Stimulated activated CD4-positive, alpha-beta T cell treated with anti-CD3 and anti-CD28 coated beads, TNF-alpha, amount 100 ng/mL, for 48 hours (primary cell): ENCODE measurements around the gene CHST9.
"Not testable (repeated sequence)": the region's sequence is repeated elsewhere in the genome, so short reads cannot be mapped to it uniquely, and the experiment has no call there.

Source experiments
- DNase-seq, 3 donors: peaks; one replicate each; pipeline ENCODE4 v3.0.0-alpha.2; 2020; ENCODE audit warnings: low read depth in 3 of 3

CHST9 gene

GRCh38 chr18:27094621-27095020, 90.5 kb downstream of the CHST9 start:
- no peak for DNase-seq

DNA sequence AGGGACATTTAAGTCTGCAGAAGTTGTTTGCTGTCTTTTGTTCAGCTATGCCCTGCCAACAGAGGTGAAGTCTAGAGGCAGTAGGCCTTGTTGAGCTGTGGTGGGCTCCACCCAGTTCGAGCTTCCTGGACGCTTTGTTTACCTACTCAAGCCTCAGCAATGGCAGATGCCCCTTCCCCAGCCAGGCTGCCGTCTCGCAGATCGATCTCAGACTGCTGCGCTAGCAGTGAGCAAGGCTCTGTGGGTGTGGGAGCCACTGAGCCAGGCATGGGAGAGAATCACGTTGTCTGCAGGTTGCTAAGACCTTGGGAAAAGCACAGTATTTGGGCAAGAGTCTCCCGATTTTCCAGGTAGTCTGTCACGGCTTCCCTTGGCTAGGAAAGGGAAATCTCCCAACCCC, 91.8 kb downstream of the CHST9 start:
- not testable (repeated sequence) for DNase-seq

DNA sequence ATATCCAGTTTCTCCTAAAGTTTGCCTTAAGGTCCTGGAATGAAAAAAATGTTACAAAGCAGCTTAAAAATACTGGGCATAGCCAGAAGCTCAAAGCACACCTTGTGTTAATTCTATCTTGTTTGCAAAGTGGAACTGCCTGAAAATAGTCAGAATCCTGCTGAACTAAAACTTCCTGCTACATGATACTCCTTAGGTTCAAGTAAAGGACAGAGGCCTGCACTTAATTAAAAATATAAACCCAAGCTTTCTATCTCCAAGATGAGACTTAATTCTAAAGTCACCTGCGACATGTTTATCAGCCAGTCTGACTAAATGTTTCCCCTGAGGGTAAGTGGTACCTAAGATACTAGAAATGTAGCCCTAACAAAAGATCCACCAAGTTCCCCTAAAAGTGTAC, 103.4 kb downstream of the CHST9 start:
- DNase-seq: no peak

- DNase-seq: no peak
These were observed 109.3 kb downstream of the CHST9 start for GRCh38 chr18:27075828-27076227.

DNA sequence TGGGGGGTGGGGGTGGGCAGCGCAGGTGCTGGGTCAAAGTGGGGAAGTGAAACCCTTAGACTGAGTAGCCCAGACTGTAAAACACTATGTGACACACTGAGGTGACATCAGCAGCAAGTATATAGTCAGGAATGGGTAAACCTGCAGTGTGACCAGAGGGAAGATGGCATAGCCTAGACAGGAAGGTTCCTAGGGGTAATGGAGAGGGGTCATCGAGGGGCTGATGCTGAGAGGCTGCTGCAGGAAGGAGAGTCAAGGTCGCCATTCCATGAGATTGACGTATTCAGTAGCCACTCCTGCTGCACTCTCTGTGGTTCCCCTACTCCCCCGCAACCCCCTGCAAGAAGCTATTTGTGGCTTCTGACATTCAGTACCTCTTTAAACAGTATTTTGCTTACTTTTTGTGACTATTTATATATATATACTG, 111.7 kb downstream of the CHST9 start:
- DNase-seq: no peak

DNA sequence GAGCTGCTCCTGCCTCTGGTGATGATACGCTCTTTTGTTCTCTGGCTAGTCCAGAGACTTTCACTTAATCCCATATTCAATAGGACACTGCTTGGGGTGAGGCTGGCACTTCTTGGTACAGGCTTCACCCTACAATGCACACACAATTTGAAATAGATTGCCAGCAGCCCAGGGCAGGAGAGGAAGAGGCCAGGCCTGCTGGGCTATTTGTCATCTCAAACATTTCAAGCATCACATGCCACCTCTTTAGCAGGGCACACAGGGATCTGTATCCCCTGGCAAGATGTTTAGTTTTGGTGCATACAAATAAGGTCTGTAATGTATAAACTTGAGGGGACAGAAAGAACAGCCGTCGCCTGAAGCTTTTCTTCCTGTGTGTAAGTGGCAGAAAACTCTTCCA, 120.4 kb downstream of the CHST9 start:
- no peak for DNase-seq

GRCh38 chr18:27062802-27063201, 122.3 kb downstream of the CHST9 start:
- DNase-seq: no peak

GRCh38 chr18:27061488-27062095, 123.5 kb downstream of the CHST9 start:
- no peak for DNase-seq

- DNase-seq: no peak
These were observed 127.4 kb downstream of the CHST9 start for GRCh38 chr18:27057519-27058234.

DNA sequence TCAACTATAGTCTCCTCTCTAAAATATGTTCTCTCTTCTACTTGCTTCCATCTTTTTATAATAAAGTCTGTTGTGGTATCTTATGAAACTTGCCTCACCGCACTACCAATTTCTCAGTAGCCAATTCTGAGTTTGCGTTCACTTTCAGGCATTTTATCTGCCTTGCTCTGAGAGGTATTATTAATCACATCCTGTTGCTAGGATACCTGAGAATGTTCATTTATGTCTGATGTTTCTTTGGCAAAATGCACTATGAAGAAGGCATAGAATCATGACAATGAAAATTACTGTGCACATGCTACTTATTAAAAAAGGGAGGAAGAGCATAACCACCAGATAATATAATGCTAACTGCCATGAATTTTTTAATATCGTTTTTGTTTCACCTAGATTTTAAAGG, 130.2 kb downstream of the CHST9 start:
- DNase-seq: no peak

DNA sequence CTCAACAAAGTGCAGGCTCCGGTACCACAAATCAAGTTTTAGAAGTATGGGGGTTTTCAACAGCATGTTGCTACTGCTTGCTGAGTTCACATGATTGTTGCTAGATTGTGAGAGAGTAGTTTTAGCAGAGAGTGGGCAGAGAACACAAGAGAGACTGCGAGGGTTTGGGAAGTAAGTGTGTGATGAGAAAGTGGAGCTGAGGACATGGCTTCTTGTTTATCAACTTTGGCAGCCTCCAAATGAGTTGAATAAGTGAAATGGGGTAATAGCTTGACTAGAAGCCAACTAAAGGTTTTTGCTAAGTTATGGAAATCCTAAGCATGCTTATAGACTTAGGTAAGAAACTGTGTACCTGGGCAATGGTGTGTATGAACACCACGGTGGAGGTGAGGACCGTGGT, 135.1 kb downstream of the CHST9 start:
- DNase-seq: no peak

DNA sequence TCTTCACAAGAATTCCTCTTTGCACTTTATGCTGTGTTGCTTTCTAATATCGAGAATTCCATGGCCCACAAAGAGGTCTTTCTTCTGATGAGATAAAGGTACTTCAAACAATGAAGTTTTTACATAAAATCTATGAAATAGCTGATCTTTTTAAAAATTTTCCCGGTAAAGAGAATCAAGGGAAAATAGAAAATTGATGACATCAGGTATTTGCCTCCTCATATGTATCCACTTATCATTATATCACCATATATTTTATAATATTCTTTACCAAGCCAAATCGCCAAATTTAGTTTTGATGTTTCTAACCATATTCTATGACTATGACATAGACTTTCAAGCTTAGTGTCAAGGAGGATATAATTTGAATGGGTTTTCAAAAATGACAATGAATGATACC, 139.8 kb downstream of the CHST9 start:
- DNase-seq: no peak

DNA sequence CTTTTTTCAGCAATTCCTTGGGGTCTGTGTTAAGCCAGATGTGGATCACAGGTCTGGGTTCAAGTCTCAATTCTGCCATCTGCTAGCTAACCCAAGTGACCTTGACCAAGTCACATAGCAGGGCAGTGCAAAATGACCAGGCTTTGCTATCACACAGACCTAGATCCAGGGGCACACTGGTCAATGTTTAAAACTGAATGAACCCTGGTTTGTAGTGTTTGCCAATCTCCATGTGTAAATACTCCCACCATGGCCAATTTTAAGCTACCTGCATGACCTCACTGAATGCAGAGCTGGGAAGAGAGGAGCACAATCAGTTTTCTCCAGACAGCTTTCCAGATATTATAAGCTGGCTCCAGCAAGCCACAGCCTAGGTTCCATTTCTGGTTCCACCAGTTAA, 142.9 kb downstream of the CHST9 start:
- DNase-seq: no peak

- DNase-seq: no peak
These were observed 144.3 kb downstream of the CHST9 start for GRCh38 chr18:27040796-27041195.

DNA sequence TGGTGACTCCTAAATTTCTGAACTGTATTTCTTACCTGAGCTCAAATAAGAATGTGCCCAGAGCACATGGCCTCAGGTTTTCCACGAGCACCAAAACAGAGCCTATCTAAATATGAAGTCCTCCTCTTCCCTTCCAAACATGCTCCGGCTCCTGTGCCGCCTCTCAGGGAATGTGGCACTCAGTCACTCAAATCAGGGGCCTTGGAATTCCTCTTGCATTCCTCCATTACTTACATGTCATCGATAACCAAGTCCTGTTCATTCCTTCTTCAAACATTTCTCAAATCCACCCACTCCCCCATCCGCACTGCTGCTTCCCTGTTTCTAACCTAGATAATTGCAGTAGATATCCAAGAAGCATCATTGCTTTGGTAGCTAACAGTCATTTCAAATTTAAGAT, 151.4 kb downstream of the CHST9 start:
- no peak for DNase-seq

GRCh38 chr18:27030421-27030820, 154.7 kb downstream of the CHST9 start:
- no peak for DNase-seq

DNA sequence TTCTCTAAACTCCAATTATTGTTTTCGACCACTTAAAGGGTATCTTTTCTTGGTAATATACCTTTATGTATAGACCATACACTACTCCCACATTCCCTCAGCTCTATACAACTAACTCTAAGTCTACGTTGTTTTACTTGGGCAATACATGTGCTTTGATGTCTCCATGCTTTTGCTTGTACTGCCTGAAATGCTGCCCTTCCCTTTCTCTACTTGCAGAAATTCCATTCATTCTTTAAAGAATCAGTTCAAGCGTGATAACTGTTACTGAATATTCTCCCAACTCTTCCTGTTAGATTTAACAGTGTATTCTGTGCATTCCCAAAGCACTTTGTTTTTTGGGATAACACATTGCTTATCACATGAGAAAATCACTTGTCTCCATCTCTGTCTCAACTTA, 162.6 kb downstream of the CHST9 start:
- no peak for DNase-seq

DNA sequence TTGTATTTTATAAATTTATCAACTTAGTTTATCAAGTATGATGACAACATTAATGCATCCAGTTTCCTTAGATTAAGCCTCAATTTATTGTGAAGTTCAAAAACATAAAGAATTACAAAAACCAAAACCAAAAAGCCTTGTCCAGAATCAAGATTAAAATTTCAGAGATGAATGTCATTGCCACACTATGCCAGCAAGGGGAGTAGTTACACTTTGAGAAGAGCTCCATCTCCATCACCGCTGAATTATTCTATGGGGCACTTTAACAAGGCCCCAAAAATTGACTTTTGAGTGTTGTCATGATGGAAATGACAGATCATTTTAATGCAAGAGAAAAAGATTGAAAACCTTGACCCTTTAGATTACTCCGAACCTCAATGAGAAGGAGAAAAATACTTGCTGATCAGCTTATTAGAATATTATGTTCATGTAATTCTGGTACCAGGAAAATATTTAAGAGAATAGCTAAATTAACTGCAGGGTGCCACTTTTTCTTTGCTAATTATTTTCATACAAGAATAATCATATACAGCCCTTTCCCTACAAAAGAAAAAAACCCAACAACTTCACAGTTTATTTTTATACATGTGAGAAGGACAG, 167.1 kb downstream of the CHST9 start:
- DNase-seq: no peak

GRCh38 chr18:27014841-27015240, 170.3 kb downstream of the CHST9 start:
- no peak for DNase-seq

GRCh38 chr18:27010784-27011183, 174.3 kb downstream of the CHST9 start:
- no peak for DNase-seq

DNA sequence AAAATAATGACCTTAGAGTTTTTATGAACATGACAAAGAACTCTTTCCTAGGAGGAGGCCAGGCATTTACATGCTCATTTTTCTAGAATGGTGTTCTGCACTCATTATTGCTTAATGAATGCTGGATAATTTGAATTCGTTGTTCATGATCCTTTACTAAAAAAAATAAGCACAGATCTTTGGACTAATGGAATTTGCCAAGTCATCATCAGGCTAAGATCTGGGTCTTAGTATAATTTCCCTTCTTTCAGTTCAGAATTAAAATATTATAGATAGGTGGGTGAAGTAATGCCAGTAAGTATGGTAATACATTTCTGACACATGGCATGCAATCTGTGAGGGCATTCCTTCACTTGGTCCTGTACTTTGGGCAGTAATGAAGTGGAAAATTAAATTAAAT, 175.8 kb downstream of the CHST9 start:
- DNase-seq: no peak

GRCh38 chr18:27008575-27008974, 176.5 kb downstream of the CHST9 start:
- no peak for DNase-seq

DNA sequence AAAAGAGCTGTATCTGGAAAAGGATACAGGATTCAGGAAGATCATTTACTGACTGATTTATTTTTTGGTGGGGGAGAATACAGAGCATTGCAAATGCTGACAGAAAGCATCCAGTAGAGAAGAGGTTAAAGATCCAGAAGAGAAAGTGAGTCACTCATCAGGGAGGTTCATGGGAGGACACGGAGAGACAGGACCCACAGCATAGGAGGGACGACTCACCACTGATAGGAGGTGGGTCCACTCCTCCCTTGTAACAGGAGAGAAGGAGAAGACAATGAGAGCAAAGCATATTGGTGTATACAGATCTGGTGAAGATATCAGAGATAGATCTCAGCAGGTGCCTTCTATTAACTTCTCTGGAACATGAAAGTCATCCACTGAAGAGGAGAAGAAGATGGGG, 177.2 kb downstream of the CHST9 start:
- no peak for DNase-seq
